ENCODE data around the gene MX2. TPM values are rescaled to one million over a fixed set of nuclear protein-coding genes. Genes with fewer than 3 reads are reported as not detected.

MX2 gene
- total RNA-seq, 4 donors from 2014 or later, result 3.2 to 6.1 (median 5.1) TPM

DNA sequence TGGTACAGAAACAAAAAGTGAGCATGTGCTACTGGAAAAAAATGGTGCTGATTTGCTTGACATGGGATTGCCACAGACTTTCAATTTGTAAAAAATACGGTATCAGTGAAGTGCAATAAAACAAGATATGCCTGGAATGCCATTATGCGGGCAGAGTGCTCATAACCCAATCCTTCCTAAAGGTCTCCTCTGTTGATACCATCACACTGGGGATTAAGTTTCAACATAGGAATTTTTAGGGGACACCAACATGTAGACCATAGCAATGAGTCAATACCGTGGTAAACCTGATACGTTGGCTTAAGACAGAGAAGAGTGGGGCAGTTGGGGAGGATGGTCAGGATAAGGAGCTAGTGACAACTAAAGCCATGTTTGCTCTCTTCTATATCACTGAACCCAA lies 84.8 kb downstream of the MX2 start:
- Histone ChIP-seq H3K27me3 (no peaks in the 10 kb centered on the region), H3K27ac (no peak overlapping the region), H3K36me3 (peaks cover 77% of the 10 kb centered on the region), H3K9me3 (no peaks in the 10 kb centered on the region), H3K4me3 (no peak overlapping the region), H3K4me1 (no peaks in the 10 kb centered on the region)
- 99% methylated on average over 4 of the region's 4 CpGs for WGBS
- no peak for TF ChIP-seq POLR2A (IDR thresholded peaks at IDR 0.05)
- no peak for TF ChIP-seq EP300 (IDR thresholded peaks at IDR 0.05)
- TF ChIP-seq POLR2AphosphoS5 (IDR thresholded peaks at IDR 0.05), result no peak
- TF ChIP-seq, protein P1, sequence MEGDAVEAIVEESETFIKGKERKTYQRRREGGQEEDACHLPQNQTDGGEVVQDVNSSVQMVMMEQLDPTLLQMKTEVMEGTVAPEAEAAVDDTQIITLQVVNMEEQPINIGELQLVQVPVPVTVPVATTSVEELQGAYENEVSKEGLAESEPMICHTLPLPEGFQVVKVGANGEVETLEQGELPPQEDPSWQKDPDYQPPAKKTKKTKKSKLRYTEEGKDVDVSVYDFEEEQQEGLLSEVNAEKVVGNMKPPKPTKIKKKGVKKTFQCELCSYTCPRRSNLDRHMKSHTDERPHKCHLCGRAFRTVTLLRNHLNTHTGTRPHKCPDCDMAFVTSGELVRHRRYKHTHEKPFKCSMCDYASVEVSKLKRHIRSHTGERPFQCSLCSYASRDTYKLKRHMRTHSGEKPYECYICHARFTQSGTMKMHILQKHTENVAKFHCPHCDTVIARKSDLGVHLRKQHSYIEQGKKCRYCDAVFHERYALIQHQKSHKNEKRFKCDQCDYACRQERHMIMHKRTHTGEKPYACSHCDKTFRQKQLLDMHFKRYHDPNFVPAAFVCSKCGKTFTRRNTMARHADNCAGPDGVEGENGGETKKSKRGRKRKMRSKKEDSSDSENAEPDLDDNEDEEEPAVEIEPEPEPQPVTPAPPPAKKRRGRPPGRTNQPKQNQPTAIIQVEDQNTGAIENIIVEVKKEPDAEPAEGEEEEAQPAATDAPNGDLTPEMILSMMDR (IDR thresholded peaks at IDR 0.05), result no peak
- DNase-seq (ENCODE audit: low spot score in 2 of 2), result peak in 1 of 2 donors; percentile 3

DNA sequence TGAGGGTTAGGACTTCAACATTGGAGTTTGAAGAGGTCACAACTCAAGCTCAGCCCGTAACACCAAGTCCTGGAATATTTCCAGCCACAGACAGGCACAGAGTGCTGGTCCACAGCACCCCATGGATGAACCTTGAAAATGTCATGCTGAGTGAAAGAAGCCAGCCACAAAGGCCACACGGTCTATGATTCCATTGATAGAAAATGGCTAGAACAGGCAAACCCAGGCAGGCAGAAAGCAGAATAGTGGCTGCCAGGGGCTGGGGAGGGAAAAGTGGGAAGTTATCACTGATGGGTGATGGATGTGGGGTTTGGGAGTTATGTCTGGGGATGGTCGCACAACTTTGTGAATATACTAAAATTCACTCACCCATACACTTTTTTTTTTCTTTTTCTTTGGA lies 85.5 kb downstream of the MX2 start:
- peaks cover 75% of the 10 kb centered on the region for H3K36me3 ChIP-seq
- peak in 1 of 2 donors; percentile 10 for DNase-seq (ENCODE audit: low spot score in 2 of 2)
- H3K4me3 ChIP-seq, result no peak overlapping the region
- no peak for TF ChIP-seq POLR2AphosphoS5 (IDR thresholded peaks at IDR 0.05)
- no peak for TF ChIP-seq POLR2A (IDR thresholded peaks at IDR 0.05)
- TF ChIP-seq, protein P1 (IDR thresholded peaks at IDR 0.05), result no peak
- no peak for TF ChIP-seq EP300 (IDR thresholded peaks at IDR 0.05)
- no peak overlapping the region for H3K27ac ChIP-seq
- WGBS, result 92% methylated on average over 3 of the region's 3 CpGs
- H3K4me1 ChIP-seq, result no peaks in the 10 kb centered on the region
- no peaks in the 10 kb centered on the region for H3K27me3 ChIP-seq
- H3K9me3 ChIP-seq, result no peaks in the 10 kb centered on the region

DNA sequence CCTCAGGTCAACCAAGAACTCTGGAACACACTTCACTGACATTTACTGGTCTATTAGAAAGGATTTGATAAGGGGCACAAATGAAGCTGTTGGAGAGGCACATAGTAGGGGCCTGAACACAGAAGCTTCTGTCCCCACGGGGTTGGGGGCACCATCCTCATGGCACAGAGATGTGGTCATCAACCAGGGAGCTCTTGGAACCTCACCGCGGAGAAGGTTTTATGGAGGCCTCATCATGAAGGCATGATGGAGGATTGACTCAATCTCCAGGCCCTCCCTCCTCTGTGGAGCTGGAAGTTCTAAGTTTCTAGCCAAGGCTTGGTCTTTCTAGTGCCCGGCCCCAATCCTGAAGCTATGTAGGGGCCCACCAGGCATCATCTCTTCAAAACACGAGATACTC lies 87.8 kb downstream of the MX2 start:
- peak in 1 of 2 donors; percentile 6 for DNase-seq (ENCODE audit: low spot score in 2 of 2)

DNA sequence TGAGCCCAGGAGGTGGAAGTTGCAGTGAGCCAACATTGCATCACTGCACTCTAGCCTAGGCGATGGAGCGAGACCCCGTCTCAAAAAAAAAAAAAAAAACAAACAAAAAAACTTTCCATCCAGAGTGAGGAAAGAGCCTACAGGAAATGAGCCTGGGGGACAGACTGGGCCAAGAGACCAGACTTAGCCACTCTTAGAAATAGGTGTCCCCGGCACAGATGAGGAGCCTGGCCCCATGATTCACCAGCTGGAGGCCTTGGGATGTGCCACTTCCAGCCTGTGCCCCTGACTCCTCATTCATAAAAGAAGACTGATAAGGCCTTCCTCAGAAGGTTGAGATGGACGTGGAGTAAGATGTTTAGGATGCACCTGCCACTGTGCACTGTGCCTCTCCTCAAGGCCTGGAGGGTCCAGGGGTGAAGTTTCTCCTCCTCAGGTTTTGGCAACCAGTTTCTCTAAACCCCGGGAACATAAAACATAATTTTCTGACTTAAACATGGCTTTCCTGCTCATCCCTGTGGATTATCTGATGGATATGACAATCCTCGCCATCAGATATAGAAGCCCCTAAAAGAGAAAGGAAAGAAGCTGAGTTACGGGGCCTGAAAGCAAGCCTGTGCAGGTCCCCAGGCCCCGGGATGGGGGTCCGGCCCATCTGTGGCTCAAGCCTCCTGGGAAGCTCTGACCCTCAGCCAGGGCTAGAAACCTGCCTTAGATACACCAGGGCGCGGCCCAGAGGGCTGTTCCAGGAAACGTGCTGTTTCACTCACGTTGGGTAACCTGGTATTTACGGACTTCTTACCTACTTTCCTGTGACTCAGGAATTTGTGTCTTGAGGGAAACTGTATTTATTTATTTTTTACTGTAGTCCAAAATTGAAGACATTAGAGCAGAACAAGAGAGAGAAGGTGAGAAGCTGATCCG lies 90.2 kb downstream of the MX2 start:
- 84% methylated on average over 16 of the region's 16 CpGs for WGBS
- H3K4me3 ChIP-seq, result no peak overlapping the region
- TF ChIP-seq, protein P1 (IDR thresholded peaks at IDR 0.05), result no peak
- TF ChIP-seq POLR2AphosphoS5 (IDR thresholded peaks at IDR 0.05) (no peak), EP300 (IDR thresholded peaks at IDR 0.05) (no peak), POLR2A (IDR thresholded peaks at IDR 0.05) (no peak)
- H3K27ac ChIP-seq, result no peak overlapping the region
- peaks cover 60% of the 10 kb centered on the region for H3K36me3 ChIP-seq
- no peaks in the 10 kb centered on the region for H3K9me3 ChIP-seq
- DNase-seq (ENCODE audit: low spot score in 2 of 2), result peak in 1 of 2 donors; percentile 26
- H3K27me3 ChIP-seq, result no peaks in the 10 kb centered on the region
- no peaks in the 10 kb centered on the region for H3K4me1 ChIP-seq

More for the DNA sequence above, 87.8 kb downstream of the MX2 start:
- Histone ChIP-seq H3K4me1 (no peaks in the 10 kb centered on the region), H3K36me3 (peaks cover 66% of the 10 kb centered on the region), H3K4me3 (no peak overlapping the region), H3K27ac (no peak overlapping the region), H3K27me3 (no peaks in the 10 kb centered on the region), H3K9me3 (no peaks in the 10 kb centered on the region)
- 95% methylated on average over 5 of the region's 5 CpGs for WGBS
- TF ChIP-seq POLR2AphosphoS5 (IDR thresholded peaks at IDR 0.05), result no peak
- TF ChIP-seq, protein P1 (IDR thresholded peaks at IDR 0.05), result no peak
- no peak for TF ChIP-seq EP300 (IDR thresholded peaks at IDR 0.05)
- TF ChIP-seq POLR2A (IDR thresholded peaks at IDR 0.05), result no peak

DNA sequence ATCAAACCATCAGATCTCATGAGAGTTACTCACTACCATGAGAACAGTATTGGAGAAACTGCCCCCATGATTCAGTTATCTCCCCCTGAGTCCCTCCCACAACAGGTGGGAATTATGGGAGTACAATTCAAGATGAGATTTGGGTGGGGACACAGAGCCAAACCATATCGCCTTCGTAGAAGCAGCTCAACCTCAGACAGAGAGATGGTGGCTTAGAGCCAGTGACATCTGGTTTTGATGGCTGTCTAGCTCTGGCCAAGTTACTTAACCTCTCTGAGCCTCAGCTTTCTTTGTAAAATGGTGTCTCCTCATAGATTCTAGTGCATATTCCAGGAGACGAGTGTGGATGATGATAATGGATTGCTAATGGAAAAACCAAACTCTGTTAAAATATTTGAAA lies 91.4 kb downstream of the MX2 start:
- H3K27ac ChIP-seq, result no peak overlapping the region

More for the DNA sequence above, 91.4 kb downstream of the MX2 start:
- WGBS, result 73% methylated on average over 3 of the region's 3 CpGs
- Histone ChIP-seq H3K9me3 (no peaks in the 10 kb centered on the region), H3K4me1 (no peaks in the 10 kb centered on the region), H3K36me3 (peaks cover 58% of the 10 kb centered on the region), H3K27me3 (no peaks in the 10 kb centered on the region), H3K4me3 (no peak overlapping the region)
- DNase-seq (ENCODE audit: low spot score in 2 of 2), result no peak
- TF ChIP-seq POLR2A (IDR thresholded peaks at IDR 0.05) (no peak), EP300 (IDR thresholded peaks at IDR 0.05) (no peak), POLR2AphosphoS5 (IDR thresholded peaks at IDR 0.05) (no peak)
- TF ChIP-seq, protein P1 (IDR thresholded peaks at IDR 0.05), result no peak
